Fibroblast of lung (primary cell): ENCODE data around the gene C6orf15. TPM values are rescaled to one million over a fixed set of nuclear protein-coding genes. Genes with fewer than 3 reads are reported as not detected.
A peak's percentile ranks its signal among the peaks of the same experiment; 100 is the strongest.

ENCODE experiments used
- DNase-seq, 2 donors: peaks; one replicate each; pipeline versions ENCODE4 v3.0.0 to v3.0.0-alpha.2; 2010; ENCODE audit warnings: low read depth in 2 of 2
- H2AFZ ChIP-seq: 2 replicates; pipeline ENCODE4 v1.5.1; 2012; ENCODE audit warnings: low read length, control low read depth, inconsistent platforms
- H3K27ac ChIP-seq: 2 replicates; pipeline ENCODE4 v1.5.1; 2011; ENCODE audit warnings: low read length, control low read depth; ENCODE audit not compliant: insufficient read depth
- H3K27me3 ChIP-seq: 2 replicates; pipeline ENCODE4 v1.5.1; 2011; ENCODE audit warnings: mild to moderate bottlenecking, low read length; ENCODE audit not compliant: control insufficient read depth, insufficient read depth
- H3K36me3 ChIP-seq: 2 replicates; pipeline ENCODE4 v1.5.1; 2011; ENCODE audit warnings: low read length; ENCODE audit not compliant: control insufficient read depth, insufficient read depth
- H3K4me1 ChIP-seq: 2 replicates; pipeline ENCODE4 v1.5.1; 2011; ENCODE audit warnings: low read length; ENCODE audit not compliant: control insufficient read depth, insufficient read depth; ENCODE audit errors: extremely low read depth
- H3K4me2 ChIP-seq: 2 replicates; pipeline ENCODE4 v1.5.1; 2011; ENCODE audit warnings: low read length, control low read depth; ENCODE audit not compliant: insufficient read depth; ENCODE audit errors: extremely low read depth
- H3K4me3 ChIP-seq, 4 experiments: fragments of 200-600 bp in 1 of 4; sonication (generic) in 1 of 4; replicated peaks in 1 of 4; 2 replicates each; pipeline ENCODE4 v1.5.1; 2011 to 2016; ENCODE audit warnings: low read length in 4 of 4, low read depth in 3 of 4, mild to moderate bottlenecking in 3 of 4, control low read depth in 2 of 4, inconsistent platforms in 1 of 4, mixed read lengths in 1 of 4; ENCODE audit not compliant: insufficient read depth in 1 of 4; ENCODE audit errors: control extremely low read depth in 1 of 4
- H3K79me2 ChIP-seq: 2 replicates; pipeline ENCODE4 v1.5.1; 2012; ENCODE audit warnings: mild to moderate bottlenecking, low read length, inconsistent platforms; ENCODE audit not compliant: control insufficient read depth, insufficient read depth
- H3K9ac ChIP-seq: 2 replicates; pipeline ENCODE4 v1.5.1; 2011; ENCODE audit warnings: mild to moderate bottlenecking, low read length, control low read depth; ENCODE audit not compliant: insufficient read depth
- H3K9me3 ChIP-seq: 2 replicates; pipeline ENCODE4 v1.5.1; 2012; ENCODE audit warnings: low read depth, low read length; ENCODE audit not compliant: control insufficient read depth, insufficient read depth
- H4K20me1 ChIP-seq: 2 replicates; pipeline ENCODE4 v1.5.1; 2011; ENCODE audit warnings: low read length; ENCODE audit not compliant: control insufficient read depth, insufficient read depth; ENCODE audit errors: extremely low read depth
- CTCF ChIP-seq, 2 donors: IDR thresholded peaks in 1 of 2; conservative IDR thresholded peaks in 1 of 2; 1 replicate in 1 of 2; 2 replicates in 1 of 2; pipeline ENCODE4 v1.5.1; 2011 to 2012; ENCODE audit warnings: low read length in 2 of 2, control low read depth in 1 of 2, inconsistent platforms in 1 of 2, low read depth in 1 of 2, mild to moderate bottlenecking in 1 of 2
- EZH2 ChIP-seq: IDR thresholded peaks from 2 replicates; pipeline ENCODE4 v1.5.1; 2012; ENCODE audit warnings: low read length, control low read depth, mild to moderate bottlenecking; ENCODE audit errors: missing control alignments
- polyA plus RNA-seq, 2 donors: library from polyadenylated mRNA; depleted of rRNA in 1 of 2; stranded (reverse) in 1 of 2; unstranded in 1 of 2; fragments of >200 nt; gene quantifications; 2 replicates each; pipeline ENCODE4 v1.2.1, GENCODE V29; 2011 to 2012; ENCODE audit warnings: missing spikeins in 1 of 2
- total RNA-seq: library from RNA; depleted of rRNA; stranded (reverse); fragments of >200 nt; gene quantifications from 2 replicates; pipeline ENCODE4 v1.2.1, GENCODE V29; 2014

The C6orf15 gene
- total and polyA plus RNA-seq, 2 donors (not counting 1 experiment from before 2014, with no cell fraction given), result not detected

- Histone ChIP-seq H2AFZ (peak overlapping the region; percentile 13), H3K9me3 (no peaks in the 10 kb centered on the region), H3K79me2 (no peaks in the 10 kb centered on the region), H3K4me1 (peaks cover 12% of the 10 kb centered on the region), H3K27ac (peak overlapping the region; percentile 35), H3K4me2 (peak overlapping the region; percentile 6), H3K36me3 (no peaks in the 10 kb centered on the region), H3K27me3 (no peaks in the 10 kb centered on the region), H3K9ac (no peak overlapping the region), H4K20me1 (no peaks in the 10 kb centered on the region), H3K4me3 (no peak overlapping the region)
- peak; percentile 42 to 90 for DNase-seq
- no peak for TF ChIP-seq CTCF (conservative IDR thresholded peaks at IDR 0.05 in 1 of 2, IDR thresholded peaks at IDR 0.05 in 1 of 2; ENCODE audit: low read depth in 1 of 2, low read length in 2 of 2)
- no peak for TF ChIP-seq EZH2
Observed at GRCh38 chr6:31086788-31087440, 25.5 kb downstream of the C6orf15 start.

GRCh38 chr6:31083742-31084354 is 28.5 kb downstream of the C6orf15 start:
- Histone ChIP-seq H3K36me3 (no peaks in the 10 kb centered on the region), H3K4me3 (no peak overlapping the region), H3K79me2 (no peaks in the 10 kb centered on the region), H4K20me1 (no peaks in the 10 kb centered on the region), H3K27ac (no peak overlapping the region), H3K9me3 (no peaks in the 10 kb centered on the region), H3K4me2 (no peak overlapping the region), H2AFZ (no peak overlapping the region), H3K27me3 (no peaks in the 10 kb centered on the region), H3K9ac (no peak overlapping the region), H3K4me1 (peaks cover 12% of the 10 kb centered on the region)
- peak; percentile 78 for DNase-seq
- TF ChIP-seq EZH2, result no peak
- peak; percentile 22 to 54 for TF ChIP-seq CTCF (conservative IDR thresholded peaks at IDR 0.05 in 1 of 2, IDR thresholded peaks at IDR 0.05 in 1 of 2; ENCODE audit: low read depth in 1 of 2, low read length in 2 of 2)

GRCh38 chr6:31081872-31082271 is 30.5 kb downstream of the C6orf15 start:
- Histone ChIP-seq H3K36me3 (no peaks in the 10 kb centered on the region), H3K79me2 (no peaks in the 10 kb centered on the region), H3K9ac (no peak overlapping the region), H3K4me2 (no peak overlapping the region), H3K4me3 (no peak overlapping the region), H2AFZ (no peak overlapping the region), H3K27ac (no peak overlapping the region), H3K9me3 (no peaks in the 10 kb centered on the region), H3K27me3 (no peaks in the 10 kb centered on the region), H4K20me1 (no peaks in the 10 kb centered on the region), H3K4me1 (peaks cover 7% of the 10 kb centered on the region)
- DNase-seq, result no peak
- no peak for TF ChIP-seq EZH2
- no peak for TF ChIP-seq CTCF (conservative IDR thresholded peaks at IDR 0.05 in 1 of 2, IDR thresholded peaks at IDR 0.05 in 1 of 2; ENCODE audit: low read depth in 1 of 2, low read length in 2 of 2)
